ENCODE results near the gene KLF5.

GRCh38 chr13:73090116-73090822 lies 31.5 kb downstream of the KLF5 start:
- TF ChIP-seq, protein P1, sequence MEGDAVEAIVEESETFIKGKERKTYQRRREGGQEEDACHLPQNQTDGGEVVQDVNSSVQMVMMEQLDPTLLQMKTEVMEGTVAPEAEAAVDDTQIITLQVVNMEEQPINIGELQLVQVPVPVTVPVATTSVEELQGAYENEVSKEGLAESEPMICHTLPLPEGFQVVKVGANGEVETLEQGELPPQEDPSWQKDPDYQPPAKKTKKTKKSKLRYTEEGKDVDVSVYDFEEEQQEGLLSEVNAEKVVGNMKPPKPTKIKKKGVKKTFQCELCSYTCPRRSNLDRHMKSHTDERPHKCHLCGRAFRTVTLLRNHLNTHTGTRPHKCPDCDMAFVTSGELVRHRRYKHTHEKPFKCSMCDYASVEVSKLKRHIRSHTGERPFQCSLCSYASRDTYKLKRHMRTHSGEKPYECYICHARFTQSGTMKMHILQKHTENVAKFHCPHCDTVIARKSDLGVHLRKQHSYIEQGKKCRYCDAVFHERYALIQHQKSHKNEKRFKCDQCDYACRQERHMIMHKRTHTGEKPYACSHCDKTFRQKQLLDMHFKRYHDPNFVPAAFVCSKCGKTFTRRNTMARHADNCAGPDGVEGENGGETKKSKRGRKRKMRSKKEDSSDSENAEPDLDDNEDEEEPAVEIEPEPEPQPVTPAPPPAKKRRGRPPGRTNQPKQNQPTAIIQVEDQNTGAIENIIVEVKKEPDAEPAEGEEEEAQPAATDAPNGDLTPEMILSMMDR (IDR thresholded peaks at IDR 0.05) = no peak
- peak in 1 of 2 donors; percentile 30 for TF ChIP-seq POLR2AphosphoS5 (IDR thresholded peaks at IDR 0.05; ENCODE audit: insufficient read depth in 1 of 2, low read depth in 1 of 2)
